Germinal center (tissue), 1 donor: ENCODE results near the gene PDLIM1.
A peak's percentile ranks its signal among the peaks of the same experiment; 100 is the strongest.

Experiments used
- DNase-seq: peaks from one replicate; pipeline ENCODE4 v3.0.0; 2012; ENCODE audit warnings: mixed read lengths, low spot score

The PDLIM1 gene

DNA sequence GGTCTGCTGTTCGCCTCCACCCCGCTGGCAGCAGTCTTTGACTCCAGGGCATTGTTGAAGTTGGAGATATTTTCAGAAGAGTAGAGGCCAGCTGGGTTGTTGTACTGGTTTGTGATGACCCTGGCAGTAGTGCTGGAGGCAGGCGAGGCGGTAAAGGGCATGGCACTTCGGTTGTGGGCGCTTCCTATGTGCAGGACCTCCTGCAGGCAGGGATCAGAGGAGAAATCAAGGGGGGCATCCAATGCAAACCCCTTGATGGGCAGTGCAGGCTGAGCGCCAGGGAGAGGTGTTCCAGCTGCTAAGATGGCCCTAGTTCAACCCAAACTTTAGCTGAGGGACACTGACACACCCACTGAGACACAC is 27.0 kb downstream of the PDLIM1 start:
- DNase-seq: no peak

DNA sequence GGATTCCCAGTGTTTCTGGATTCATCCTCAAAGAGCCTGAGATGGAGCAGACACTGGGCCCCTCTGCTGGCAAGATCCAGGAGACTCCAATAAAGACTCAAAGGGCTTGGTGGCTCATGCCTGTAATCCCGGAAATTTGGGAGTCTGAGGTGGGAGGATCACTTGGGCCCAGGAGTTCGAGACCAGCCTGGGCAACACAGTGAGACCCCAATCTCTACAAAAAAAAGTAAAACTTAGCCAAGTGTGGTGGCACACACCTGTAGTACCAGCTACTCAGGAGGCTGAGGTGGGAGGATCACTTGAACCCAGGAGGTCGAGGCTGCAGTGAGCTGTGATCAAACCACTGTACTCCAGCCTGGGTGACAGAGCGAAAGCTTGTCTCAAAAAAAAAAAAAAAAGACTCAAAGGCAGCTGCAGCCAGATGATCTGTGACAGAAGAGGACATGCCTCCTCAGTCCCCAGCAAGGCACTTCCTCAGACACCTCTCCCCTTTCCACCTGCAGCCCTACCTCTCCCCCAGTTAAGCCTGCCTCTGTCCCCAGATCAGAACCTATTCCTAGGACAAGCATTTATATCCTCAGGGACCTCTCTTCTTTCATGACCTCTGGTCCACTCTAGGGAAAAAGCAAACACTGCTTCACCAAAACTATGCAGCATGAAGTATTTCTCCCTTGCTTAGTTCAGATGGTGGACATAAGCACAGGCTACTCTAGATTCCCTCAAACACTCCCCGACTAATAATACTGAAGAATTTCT is 27.9 kb downstream of the PDLIM1 start:
- no peak for DNase-seq

DNA sequence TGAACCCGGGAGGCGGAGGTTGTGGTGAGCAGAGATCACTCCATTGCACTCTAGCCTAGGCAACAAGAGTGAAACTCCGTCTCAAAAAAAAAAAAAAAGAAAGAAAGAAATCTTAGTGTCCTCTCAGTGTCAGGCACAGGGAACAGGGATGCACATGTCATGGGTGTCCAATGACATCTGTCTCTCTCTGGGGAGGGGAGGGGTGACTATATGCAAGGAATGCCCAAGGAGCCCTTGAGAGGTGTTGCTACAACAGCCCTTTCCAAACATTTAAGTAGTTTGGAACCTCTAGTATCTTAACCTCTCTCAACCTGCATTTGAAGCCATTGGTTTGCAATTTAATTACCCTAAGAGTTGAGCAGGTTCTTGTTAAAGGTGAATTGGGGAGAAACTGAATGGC is 28.9 kb downstream of the PDLIM1 start:
- no peak for DNase-seq

DNA sequence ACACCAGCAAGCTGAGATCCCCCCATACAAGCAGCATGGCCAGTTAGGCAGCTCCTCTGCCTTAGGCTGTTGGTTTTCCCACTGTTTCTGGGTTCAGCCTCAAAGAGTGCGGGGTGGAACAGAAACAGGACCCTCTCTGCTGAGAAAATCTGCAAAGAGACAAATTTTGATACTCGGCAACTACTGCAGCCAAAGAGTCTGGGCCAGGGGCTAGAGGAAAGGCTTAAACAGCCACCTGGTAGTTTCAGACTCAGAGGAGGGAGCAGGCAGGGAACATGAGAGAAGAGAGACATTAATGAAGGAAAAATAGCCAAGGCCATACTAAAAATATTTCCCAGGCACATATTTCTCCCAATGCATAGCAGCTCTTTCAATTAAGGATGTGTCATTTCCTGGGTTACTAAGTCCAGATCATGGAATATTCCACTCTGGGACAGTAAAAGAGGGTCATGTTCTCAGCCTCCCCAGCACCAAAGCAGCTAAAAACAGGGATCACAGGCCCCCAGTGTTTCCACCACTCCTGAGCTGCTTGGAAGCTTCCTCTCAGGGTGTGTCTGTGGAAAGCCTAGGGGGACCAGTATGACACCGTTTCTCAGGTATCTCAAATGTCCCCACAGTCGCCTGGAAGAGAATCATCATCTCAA is 29.8 kb downstream of the PDLIM1 start:
- no peak for DNase-seq

DNA sequence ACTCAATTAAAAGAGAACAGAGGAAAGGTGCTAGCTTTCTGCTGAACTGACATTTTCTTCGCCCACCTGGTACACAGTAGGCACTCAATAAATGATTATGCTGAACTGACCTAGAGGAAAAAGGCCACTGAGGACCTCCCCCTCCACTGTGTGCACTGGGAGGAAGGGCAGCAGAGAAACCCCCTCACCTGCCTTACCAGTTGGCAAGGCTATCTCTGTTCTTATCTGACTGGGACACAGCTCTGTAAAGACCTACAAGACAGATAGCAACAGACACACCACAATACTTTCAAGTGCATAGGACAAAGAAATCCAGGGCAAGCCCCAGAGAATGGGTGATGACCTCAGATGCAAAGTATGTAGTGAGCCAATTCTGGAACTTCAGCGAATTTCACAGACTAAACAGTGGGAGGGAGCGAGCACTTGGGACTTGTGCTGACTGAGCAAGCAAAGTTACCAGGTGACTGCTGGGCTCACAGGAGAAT is 30.4 kb downstream of the PDLIM1 start:
- no peak for DNase-seq

DNA sequence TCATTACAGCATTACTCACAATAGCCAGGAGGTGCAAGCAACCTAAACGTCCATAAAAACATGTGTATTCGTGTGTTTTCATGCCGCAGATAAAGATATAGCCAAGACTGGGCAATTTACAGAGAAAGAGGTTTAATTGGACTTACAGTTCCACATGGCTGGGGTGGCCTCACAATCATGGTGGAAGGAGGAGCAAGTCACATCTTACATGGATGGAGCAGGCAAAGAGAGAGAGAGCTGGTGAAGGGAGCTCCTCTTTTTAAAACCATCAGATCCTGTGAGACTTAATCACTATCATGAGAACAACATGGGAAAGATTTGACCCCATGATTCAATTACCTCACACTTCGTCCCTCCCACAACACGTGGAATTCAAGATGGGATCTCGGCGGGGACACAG is 33.0 kb downstream of the PDLIM1 start:
- no peak for DNase-seq

DNA sequence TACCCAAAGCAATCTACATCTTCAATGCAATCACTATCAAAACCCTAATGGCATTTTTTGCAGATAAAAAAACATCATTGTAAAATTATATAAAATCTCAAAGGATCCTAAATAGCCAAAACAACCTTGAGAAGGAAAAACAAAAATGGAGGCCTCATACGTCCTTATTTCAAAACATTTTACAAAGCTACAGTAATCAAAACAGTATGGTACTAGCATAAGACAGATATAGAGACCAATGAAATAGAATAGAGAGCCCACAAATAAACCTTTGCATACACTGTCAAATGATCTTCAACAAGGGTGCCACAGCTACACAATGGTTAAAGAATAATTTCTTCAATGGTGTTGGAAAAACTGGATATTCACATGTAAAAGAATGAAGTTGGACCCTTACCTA is 34.5 kb downstream of the PDLIM1 start:
- DNase-seq: no peak

DNA sequence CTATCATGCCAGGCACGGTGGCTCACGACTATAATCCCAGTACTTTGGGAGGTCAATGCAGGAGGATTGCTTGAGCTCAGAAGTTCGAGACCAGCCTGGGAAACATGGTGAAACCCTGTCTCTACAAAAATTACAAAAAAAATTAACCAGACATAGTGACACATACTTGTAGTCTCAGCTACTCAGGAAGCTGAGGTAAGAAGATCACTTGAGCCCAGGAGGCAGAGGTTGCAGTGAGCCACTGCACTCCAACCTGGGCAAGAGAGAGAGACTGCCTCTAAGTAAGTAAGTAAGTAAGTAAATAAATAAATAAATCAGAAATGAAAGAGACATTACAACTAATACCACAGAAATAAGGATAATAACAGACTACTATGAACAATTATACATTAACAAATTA is 36.2 kb downstream of the PDLIM1 start:
- no peak for DNase-seq

DNA sequence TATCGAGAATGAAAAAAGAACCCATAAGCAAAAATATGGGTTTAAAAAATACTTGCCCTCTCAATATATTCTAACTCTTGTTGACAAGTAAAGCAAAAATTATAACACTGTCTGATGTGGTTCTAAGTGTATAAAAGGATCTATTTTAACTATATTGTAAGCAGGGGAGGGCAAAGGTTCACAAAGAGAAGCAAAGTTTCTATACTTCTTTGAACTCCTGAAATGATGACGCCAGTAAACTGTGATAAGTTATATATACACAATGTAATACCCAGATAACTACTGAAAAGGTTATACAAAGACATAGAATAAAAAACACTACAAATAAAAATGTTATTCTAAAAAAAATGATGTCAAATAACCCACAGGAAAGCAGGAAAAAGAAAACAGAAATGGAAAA is 37.1 kb downstream of the PDLIM1 start:
- DNase-seq: no peak

DNA sequence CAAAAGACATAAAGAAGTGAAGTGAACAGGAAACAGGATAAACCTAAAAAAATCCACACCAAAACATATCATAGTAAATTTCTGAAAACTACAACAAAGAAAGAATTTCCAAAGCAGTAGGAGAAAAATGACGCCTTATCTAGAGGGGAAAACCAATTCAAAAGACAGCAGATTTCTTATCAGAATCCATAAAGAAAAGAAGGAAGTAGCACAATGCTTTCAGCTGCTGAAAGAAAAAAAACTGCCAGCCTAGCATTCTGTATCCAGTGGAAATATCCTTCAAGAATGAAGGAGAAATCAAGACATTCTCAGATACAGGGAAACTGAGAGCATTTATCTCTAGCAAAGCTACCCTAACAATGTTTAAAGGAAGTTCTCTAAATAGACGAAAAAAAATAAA is 37.8 kb downstream of the PDLIM1 start:
- no peak for DNase-seq

DNA sequence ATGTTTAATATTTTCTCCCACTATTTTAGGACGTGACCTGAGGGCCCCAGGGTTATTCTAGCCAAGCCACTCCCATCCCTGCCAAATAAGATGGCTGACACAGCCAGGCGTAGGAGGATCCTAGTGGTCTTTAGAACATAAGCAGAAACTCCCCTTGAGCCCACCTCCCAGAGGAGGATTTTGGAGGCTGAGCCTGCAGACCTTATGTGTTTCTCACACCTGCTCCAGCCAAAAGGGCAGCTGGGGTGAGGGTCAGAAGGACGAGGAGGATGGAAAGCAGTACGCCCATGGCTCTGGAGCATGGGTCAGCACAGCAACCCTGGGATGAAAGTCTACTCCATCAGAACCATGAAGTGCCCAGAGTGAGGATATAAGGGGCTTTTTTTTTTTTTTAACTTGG is 39.9 kb downstream of the PDLIM1 start:
- DNase-seq: no peak

DNA sequence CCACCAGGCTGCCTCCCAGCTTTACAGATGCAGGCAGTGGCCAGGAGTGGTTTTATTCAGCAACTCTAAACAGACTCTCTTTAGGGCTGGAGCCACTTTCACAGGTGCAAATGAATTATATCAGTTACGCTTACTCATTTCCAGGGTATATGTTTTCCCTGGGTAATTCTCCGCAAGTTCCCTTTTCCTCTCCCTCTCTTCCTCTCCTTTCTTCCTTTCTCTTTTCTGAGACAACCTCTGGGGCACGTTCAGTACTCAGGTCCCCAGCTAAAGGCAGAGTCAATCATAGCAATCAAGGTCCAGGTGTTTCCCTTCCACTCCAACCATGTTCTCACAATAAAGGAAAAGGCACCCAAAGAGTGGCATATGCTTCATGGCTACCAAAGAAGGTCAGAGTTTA is 41.3 kb downstream of the PDLIM1 start:
- DNase-seq: no peak

DNA sequence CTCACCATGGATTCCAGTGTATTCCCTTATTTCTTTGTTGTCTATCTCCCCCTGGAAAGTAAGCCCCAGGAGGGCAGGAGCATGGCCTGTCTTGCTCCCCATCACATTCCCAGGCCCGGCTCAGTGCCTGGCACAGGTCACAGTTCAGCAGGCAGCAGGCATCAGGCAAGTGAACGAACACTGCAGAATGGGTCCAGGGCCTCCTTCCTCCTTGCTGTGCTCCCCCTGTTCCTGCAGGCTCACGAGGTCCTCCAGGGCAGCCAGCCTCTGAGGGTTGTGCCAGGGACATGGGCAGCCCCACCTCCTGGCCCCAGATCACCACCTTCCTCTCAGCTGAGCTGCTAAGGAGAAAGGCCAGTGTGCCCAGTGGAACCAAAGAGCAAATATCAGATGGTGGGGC is 41.8 kb downstream of the PDLIM1 start:
- no peak for DNase-seq

DNA sequence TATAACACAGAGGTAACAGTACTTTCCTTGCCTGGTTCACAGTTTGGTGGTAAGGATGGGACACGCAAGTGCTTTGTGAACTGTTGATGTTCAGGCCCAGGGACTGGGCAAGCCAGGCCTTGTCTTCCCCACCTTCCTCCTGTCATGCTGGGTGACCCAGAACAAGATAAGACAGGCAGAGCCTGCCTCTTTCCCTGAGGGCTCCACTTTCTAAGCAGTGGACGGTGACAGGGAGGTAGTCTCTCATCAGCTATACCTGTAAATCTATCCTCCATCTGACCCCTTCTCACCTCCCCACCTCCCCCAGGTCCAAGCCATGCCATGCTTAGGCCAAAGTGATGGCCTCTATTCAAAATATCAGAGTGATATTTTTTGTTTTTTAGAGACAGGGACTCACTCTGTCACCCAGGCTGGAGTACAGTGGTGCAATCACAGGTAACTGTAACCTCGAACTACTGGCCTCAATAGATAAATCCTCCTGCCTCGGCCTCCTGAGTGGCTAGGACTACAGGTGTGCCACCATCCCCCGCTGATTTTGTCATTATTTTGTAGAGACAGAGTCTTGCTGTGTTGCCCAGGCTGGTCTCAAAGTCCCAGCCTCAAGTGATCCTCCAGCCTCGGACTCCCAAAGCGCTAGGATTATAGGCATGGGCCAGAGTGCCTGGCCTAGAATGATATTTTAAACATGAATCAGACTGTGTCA is 42.8 kb downstream of the PDLIM1 start:
- DNase-seq: no peak

DNA sequence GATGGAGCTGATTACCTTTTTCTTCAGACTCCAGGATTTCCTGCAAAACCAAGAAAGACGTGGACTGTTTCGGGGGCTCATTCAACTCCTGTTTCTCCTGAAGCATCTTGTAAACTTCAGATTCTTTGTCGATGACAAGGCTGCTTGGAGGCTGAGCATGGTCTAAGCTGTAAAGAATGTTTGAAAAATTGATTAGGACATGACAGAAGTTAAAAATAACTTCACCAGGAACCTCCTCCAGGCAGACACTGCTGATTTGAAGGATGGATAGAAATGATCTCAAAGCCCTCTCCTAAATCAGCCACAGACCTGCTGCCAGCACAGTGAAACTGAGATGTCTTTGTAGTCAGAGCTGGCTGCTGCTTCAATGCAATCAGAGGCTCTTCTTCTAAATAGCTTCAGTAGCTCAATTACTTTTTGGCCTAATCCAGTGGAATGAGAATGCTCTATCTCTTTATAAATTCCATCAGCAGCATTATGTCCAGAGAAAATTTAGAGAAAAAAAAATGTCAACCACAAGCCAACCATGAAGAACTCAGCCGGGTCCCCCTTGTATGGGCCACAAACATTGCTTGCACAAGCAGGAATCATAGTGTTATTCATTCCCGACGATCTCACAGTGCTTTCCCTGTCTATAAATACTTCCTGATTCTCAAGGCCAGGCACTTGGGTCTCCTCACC is 43.5 kb downstream of the PDLIM1 start:
- DNase-seq: no peak

DNA sequence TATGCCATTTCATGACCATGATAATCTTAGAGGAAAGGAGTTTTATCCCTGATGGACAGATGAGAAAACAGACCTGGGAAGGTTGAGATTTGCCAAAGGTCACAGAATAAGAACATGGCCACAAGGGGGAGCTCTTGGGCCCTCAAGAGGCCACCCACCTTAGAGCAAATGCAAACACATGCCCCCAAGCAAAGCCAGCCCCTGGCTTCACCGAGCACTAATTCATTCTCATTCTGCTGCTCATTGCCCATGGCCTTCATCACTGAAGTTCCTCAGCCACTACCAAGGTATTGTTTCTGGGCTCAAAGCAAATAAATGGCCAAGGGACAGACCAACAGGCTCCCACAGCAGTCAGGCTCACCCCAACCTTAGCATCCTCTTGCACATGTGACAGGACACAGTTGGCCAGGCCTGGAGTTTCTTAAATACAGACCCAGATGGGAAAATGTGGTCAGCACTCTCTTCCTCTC is 44.2 kb downstream of the PDLIM1 start:
- DNase-seq: peak; percentile 74

DNA sequence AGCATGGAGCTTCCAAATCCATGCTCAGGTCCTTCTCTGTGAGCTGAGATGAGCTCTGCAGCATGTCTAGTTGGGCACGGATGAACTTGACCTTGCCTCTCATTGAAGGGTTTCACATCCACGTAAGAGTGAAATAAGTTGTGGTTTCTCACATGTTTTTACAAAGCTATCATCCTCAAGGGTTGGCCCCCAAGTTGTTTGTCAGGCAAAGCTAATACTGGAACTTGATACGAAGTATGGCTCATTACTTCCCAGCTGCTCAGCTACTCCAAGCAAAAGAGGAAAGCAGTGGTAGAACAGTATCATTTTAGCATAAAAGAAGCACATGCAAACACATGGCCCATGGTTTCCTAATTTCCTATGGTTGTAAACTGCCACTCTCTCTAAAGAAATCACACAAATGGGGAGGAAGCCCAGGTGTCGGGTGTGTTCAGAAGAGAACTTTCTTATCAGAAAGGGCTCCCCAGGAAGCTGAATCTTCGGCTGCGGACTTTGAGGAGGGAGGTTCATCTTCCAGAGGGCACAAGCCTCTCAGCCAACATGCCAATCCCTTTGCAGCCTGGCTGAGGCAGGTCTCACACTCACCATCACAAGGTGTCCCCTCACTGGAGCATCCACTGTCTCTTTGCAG is 45.3 kb downstream of the PDLIM1 start:
- DNase-seq: no peak

DNA sequence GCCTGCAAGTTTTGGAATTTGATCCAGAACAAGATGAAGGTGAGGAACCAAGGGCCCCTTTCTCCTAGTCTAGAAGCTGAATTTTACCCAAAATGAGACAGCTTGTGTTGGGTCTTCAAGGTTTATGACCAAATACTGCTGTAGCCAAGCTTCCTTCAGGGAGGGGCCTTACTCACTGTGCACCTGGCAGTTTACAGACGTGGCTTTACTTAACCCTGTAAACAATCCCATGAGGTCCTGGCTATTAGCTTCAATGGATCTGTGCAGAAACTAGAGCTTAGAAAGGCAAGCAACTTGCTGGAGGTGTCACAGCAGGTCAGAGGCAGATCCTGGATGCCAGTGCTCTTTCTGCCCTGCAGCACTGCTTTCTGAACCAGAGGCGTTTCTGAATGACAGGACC is 46.7 kb downstream of the PDLIM1 start:
- DNase-seq: no peak

DNA sequence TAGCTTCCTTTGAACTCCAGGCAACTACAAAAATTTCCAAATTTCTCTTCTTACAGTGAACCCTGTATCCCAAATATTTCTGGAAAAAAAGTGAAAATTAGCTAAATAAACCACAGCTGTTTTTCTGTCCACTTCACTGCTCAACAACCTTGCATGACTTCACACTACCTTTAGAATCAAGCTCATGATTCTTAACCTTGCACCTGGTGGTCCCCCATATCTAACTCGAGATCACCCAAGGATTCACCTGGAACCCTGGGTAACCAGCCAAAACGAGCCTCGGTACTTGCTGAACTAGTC is 47.5 kb downstream of the PDLIM1 start:
- no peak for DNase-seq

DNA sequence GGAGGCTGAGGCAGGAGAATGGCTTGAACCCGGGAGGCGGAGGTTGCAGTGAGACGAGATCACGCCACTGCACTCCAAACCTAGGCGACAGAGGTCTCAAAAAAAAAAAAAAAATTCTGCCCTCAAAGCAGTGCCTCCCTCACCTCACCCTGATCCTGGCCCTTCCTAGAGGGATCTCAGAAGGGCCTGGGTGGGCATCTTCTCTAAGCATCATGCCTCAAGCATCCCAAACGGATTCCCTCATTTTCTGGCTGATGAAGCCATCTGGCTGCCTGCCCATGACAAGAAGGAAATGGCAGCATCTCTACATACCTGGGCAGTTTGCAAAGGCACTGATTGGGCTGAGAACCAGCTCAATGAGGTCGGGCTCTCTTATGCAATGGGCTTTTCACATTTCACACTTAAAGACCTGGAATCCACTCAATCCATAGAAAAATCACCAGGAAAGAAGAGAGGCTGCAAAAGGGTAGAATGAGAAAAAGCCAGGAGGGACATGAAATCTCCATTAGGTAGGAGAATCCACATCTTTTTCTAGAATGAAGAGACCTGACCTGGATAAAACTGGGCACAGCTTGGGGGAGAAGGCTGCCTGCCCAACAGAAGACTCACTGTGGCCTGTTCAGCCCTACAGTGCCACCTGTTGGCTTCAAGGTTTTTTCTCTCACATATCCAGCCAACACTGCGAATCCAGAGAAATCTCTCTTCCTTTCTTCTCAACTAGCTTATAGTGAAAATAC is 48.1 kb downstream of the PDLIM1 start:
- DNase-seq: peak; percentile 30

DNA sequence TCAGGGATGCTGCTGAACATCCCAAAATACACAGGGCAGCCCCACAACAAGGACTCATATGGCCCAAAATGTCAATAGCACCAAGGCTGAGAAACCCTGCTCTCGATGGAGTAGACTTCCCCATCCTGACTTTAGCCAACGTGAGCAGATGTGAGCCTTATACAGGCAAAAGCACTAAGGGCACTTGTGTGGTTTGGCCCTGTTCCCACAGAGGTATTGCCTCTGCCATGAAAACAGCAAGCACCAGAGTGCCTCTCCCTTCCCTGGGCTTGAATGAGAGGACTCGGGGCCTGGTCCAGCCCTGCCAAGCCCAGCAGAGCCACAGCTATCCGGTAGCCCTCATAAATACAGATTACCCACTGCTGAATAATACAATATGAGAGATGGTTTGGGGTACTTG is 49.3 kb downstream of the PDLIM1 start:
- DNase-seq: no peak

DNA sequence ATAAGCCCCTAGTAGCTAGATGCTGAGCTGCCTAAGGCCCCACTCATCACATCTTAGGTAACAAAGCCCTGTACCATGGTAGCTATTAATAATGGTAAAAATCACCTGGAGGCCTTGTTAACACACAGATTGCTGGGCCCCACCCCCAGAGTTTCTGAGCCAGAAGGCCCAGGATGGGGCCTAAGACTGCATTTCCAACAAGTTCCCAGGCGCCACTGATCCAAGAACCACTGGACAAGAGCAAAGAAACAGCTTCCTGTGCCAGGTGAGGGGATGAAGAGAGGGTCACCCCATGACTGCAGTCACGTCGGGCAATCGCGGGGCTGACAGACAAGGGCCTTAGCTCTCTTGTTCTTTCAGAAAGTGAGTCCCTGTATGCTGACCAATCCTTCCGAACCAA is 50.0 kb downstream of the PDLIM1 start:
- no peak for DNase-seq
